GM15510 (cell line): ENCODE results near the gene POLR2H.

Experiments used
- POLR2A ChIP-seq: IDR thresholded peaks from 3 replicates; pipeline ENCODE4 v1.6.1; 2011; ENCODE audit warnings: borderline replicate concordance; ENCODE audit not compliant: insufficient read length; ENCODE audit errors: extremely low read depth

The POLR2H gene

DNA sequence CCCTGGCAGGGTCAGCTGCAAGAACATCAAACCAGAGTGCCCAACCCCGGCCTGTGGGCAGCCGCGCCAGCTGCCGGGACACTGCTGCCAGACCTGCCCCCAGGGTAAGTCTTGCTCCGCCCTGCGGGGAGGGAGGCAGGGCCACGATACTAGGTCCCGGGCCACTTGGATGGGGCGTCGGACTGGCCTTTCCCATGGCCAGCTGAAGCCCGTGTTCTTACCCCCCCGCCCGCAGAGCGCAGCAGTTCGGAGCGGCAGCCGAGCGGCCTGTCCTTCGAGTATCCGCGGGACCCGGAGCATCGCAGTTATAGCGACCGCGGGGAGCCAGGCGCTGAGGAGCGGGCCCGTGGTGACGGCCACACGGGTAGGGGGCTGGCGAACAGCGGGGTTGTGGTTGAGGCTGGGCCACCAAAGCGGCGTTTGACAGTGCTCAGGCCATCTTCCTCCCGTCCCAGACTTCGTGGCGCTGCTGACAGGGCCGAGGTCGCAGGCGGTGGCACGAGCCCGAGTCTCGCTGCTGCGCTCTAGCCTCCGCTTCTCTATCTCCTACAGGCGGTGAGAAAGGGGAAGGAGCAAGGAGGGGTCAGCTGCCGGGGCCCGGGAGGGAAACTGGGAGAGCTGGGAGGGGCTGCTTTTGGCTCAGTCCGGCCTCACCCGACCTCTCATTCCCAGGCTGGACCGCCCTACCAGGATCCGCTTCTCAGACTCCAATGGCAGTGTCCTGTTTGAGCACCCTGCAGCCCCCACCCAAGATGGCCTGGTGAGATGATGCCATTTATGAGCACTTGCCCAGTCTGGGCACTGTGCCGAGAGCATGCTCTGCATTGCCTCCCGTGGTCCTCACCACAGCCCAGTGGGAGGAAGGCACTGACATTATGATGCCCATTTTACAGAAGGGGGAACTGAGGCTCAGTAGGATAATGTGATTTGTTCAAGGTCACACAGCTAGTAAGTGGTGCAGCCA is 20.0 kb downstream of the POLR2H start:
- TF ChIP-seq POLR2A = no peak

DNA sequence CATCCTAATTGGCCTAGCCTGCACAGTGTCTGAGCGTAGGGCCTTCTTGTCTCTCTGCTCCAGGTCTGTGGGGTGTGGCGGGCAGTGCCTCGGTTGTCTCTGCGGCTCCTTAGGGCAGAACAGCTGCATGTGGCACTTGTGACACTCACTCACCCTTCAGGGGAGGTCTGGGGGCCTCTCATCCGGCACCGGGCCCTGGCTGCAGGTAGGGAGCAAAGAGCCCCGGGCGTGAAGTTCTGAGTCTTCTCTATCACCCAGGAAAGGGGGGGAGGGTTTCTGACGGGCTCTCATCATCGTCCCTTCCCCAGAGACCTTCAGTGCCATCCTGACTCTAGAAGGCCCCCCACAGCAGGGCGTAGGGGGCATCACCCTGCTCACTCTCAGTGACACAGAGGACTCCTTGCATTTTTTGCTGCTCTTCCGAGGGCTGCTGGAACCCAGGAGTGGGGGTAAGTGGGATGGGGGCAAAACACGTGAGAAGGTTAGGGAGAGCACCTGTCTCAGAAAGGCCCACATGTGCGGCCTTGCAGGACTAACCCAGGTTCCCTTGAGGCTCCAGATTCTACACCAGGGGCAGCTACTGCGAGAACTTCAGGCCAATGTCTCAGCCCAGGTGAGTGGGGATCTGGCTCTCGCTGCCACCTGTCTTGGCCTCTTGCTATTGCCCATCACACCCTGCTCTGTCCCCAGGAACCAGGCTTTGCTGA is 21.0 kb downstream of the POLR2H start:
- no peak for TF ChIP-seq POLR2A

DNA sequence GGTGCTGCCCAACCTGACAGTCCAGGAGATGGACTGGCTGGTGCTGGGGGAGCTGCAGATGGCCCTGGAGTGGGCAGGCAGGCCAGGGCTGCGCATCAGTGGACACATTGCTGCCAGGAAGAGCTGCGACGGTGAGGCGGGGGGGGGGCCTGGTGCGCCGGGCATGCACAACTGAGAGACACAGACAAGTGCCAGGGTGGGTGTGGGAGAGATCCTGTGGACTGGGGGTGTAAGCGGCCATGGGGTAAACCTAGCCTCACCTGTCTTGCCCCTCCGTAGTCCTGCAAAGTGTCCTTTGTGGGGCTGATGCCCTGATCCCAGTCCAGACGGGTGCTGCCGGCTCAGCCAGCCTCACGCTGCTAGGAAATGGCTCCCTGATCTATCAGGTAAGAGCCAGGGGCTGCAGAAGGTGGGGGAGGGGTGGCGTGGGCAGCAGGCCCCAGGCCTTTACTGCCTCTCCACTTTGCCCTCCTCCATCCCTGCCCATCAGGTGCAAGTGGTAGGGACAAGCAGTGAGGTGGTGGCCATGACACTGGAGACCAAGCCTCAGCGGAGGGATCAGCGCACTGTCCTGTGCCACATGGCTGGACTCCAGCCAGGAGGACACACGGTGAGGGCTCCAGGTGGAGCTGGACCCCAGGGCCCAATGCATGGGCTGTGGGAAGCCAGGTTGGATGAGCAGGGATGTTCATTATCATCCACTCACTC is 21.7 kb downstream of the POLR2H start:
- no peak for TF ChIP-seq POLR2A

DNA sequence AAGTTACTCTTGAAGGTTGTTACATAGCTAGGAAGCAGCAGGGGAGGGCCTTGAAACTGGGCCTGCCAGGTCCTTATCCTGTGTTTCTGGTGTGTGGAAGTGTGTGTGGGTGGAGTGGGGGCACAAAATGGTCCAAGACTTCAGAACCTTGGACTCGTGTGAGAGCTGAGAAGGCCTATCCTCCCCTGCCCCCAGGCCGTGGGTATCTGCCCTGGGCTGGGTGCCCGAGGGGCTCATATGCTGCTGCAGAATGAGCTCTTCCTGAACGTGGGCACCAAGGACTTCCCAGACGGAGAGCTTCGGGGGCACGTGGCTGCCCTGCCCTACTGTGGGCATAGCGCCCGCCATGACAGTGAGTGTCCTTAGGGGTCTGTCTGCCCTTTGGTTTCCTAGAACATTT is 22.8 kb downstream of the POLR2H start:
- no peak for TF ChIP-seq POLR2A

DNA sequence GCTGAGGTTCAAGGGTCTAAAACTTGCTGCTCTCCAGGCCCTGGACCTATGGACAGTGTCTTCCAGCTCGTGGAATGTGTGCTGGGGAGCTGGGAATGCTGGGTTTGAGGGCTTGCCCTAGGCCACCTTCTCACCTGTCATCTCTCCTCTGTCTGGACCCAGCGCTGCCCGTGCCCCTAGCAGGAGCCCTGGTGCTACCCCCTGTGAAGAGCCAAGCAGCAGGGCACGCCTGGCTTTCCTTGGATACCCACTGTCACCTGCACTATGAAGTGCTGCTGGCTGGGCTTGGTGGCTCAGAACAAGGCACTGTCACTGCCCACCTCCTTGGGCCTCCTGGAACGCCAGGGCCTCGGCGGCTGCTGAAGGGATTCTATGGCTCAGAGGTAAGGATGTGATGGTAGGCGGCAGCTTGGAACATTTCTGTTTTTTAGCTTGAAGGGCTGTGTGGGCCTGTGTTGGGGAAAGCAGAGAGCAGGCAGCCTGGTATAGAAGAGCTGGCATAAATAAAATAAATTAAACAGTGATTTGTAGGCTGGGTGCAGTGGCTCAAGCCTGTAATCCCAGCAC is 23.4 kb downstream of the POLR2H start:
- no peak for TF ChIP-seq POLR2A

DNA sequence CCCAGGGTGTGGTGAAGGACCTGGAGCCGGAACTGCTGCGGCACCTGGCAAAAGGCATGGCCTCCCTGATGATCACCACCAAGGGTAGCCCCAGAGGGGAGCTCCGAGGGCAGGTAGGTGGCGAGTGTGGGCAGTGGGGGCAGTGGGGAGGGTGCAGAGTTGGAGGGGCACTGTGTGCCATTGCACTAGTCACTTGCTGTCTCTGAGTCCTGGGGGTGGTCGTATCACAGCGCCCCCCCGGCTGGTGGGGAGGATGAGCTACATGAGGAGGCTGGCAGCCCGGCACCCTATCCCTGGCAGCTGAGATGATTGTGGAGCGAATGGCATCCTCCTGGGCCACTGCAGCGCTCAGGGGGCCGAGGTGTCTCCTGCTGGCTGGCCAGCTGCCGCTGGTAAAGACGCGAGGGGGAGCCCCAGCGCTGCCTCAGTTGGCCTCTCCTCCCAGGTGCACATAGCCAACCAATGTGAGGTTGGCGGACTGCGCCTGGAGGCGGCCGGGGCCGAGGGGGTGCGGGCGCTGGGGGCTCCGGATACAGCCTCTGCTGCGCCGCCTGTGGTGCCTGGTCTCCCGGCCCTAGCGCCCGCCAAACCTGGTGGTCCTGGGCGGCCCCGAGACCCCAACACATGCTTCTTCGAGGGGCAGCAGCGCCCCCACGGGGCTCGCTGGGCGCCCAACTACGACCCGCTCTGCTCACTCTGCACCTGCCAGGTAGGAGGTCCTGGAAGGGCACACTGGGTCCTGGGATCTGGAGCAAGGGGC is 24.7 kb downstream of the POLR2H start:
- no peak for TF ChIP-seq POLR2A

DNA sequence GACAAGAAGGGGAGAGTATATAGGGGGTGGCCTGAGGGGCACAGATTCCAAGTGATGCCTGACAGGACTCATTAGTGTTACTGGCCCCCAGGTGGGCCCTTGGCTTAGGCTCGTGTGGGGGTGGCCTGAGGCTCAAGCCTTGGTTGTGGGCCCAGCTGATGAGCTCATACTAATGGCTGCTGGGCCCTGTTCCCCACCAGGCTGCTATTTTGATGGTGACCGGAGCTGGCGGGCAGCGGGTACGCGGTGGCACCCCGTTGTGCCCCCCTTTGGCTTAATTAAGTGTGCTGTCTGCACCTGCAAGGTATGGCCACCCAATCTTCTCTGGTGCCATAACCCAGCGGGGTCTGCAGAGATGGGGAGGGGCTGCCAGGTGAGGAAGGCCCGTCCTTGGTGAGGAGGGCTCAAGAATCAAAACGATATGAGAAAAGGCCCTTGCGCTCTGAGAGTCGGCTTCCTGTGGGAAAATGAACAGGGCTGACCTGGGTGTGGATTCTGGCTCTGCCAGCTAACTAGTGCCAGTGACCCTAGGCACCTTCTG is 25.7 kb downstream of the POLR2H start:
- no peak for TF ChIP-seq POLR2A

DNA sequence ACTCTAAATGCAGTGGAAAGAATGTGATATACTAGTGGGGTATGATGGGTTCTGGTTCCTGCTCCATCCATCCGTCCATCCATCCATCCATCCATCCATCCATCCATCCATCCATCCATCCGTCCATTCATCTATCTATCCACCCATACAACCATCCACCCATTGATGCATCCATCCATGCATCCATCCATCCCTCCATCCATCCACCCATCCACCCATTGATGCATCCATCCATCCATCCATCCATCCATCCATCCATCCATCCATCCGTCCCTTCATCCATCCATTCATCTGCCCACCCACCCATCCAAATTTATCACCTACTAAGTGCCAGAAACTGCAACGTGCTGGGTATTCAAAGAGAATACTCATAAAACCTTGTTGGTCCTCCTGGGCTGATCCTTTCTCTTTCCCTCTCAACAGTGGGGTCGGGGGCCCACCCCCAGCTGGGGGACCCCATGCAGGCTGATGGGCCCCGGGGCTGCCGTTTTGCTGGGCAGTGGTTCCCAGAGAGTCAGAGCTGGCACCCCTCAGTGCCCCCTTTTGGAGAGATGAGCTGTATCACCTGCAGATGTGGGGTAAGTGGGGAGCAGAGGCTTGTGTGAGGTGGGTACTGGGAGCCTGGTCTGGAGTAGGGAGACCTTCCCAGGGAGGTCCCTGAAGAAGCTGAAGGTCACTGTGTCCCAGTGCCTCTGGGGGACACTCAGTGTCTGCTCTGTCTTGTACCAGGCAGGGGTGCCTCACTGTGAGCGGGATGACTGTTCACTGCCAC is 26.8 kb downstream of the POLR2H start:
- no peak for TF ChIP-seq POLR2A

DNA sequence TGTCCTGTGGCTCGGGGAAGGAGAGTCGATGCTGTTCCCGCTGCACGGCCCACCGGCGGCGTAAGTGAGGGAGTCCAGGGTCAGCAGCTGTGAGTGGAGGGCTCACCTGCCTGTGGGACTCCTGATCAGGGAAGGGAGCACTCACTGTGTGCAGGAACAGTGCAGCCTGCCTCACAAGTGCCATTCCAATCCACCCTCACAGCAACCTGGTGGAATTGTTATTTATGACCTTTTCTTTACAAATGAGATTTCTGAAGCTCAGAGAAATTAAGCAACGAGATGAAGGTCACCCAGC is 27.4 kb downstream of the POLR2H start:
- no peak for TF ChIP-seq POLR2A

DNA sequence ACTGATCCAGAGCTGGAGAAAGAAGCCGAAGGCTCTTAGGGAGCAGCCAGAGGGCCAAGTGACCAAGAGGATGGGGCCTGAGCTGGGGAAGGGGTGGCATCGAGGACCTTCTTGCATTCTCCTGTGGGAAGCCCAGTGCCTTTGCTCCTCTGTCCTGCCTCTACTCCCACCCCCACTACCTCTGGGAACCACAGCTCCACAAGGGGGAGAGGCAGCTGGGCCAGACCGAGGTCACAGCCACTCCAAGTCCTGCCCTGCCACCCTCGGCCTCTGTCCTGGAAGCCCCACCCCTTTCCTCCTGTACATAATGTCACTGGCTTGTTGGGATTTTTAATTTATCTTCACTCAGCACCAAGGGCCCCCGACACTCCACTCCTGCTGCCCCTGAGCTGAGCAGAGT is 27.9 kb downstream of the POLR2H start:
- no peak for TF ChIP-seq POLR2A

DNA sequence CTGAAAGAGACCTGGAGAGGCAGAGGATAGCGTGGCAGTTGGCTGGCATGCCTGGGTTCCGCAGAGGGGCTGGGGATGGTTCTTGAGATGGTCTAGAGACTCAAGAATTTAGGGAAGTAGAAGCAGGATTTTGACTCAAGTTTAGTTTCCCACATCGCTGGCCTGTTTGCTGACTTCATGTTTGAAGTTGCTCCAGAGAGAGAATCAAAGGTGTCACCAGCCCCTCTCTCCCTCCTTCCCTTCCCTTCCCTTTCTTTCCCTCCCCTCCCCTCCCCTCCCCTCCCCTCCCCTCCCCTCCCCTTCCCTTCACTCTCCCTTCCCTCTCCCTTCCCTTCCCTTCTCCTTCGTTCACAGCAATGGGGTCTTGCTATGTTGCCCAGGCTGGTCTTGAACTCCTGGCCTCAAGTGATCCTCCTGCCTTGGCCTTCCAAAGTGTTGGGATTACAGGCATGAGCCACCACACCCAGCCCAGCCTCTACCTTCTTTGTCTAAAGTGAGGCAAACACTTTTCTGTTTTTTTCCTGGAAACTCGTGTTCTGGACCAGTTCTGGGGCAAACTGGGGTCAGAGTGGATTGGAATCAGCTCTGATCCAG is 28.5 kb downstream of the POLR2H start:
- TF ChIP-seq POLR2A = no peak

DNA sequence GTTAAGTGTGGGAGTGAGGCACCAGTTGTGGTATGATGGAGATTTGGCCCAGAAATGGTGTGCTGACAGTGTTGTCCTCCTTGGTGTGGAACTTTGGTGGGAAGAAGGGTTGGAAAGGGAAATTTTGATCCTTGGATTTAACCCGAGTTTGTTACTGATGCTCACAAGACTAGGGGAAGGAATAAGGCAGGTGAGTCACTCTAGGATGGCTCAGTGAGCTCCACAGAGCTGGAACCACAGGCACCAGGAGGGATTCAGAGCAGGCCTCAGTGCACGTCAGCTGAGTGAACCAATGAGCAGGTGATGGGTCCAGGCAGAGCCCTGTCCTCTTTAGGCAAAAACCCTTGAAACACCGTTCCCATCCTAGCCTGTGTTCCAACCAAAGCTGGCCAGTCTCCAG is 29.8 kb downstream of the POLR2H start:
- no peak for TF ChIP-seq POLR2A

DNA sequence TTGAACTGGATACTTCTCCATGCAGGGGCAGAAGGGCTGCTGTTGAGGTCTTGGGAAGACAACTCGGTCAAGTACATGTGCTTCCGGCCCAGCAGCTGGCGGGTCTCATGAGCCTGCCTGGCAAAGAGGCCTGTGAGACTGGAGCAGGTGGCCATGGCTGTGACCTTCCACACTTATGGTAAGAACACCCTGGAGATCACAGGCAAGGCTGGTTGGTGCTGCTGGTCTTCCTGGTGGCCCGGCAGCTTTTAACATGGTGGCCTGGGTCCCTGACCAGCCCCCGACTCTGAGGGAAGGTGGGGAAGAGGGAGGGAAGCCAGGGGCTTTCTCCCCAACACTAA is 33.8 kb downstream of the POLR2H start:
- no peak for TF ChIP-seq POLR2A
